ENCODE results near the gene KHDC1L.

GRCh38 chr6:73225396-73225795 lies at the start of gene KHDC1L:
- TF ChIP-seq POLR2A (IDR thresholded peaks at IDR 0.05) (no peak), CTCF (IDR thresholded peaks at IDR 0.05) (no peak)

Data from uterus (tissue), 2 donors.